NCI-H2107 treated with DMSO at 0.1 percent for 48 hours (cell line): ENCODE measurements around the gene P2RX7.
"Not testable (repeated sequence)": the region's sequence is repeated elsewhere in the genome, so short reads cannot be mapped to it uniquely, and the experiment has no call there.

Source experiments
- DNase-seq: peaks from one replicate; lab custom pipeline; 2025; ENCODE audit not compliant: unreplicated experiment; lab: John Stamatoyannopoulos, UW

P2RX7 gene

DNA sequence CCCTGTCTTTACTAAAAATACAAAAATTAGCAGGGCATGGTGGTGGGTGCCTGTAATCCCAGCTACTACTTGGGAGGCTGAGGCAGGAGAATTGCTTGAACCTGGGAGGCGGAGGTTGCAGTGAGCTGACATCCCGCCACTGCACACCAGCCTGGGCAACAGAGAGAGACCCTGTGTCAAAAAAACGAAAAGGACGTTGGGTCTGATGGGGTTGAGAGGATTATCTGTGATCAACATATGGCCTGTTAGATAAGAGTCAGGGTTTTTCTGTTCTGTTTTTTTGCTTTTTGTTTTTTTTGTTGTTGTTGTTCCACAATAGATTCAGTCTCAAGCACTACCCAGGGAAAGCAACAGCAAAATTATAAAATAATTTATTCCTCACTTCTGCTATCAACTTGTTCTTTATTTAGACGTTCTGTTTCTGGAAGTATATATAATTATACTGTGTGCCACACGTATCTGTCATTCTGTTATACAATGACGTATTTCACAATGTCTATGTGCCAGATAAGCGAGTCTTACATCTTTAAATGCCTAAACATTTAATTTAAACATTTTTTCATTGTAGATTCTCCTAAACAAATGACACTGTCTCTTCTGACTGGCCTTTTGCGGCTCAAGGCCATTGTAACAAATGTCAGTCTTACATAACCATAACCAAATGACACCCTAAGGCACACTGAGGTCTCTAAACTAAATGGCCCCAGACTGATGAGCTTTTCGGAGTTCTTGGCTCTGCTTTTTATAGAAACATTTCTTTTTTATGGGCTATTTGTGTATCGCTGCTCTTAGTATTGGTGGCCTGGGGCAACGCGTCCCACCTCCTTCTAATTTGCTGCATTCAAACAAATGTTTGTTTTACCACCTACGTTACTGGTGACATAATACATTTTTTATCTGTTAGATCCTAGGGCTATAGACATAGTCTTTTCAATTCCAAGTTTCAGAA lies 70.0 kb downstream of the P2RX7 start:
- DNase-seq, result no peak

DNA sequence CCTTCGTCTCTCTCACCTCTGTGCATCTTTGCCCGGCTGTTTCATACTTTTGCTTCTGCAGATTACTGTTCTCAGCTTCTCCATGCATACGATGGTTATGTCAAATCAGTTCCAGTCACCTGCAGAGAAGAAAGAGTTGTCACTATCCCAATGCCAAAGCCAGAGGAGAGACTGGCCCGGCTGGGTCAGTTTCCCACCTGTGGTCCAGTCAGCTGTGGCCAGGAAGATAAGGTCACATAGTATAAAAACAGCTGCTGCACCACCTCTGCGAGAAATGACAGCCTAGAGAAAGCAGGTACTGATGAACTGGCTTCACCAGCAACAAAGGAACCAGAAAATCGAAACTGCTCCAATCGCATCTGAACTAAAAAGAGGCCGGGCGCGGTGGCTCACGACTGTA lies 70.8 kb downstream of the P2RX7 start:
- no peak for DNase-seq

DNA sequence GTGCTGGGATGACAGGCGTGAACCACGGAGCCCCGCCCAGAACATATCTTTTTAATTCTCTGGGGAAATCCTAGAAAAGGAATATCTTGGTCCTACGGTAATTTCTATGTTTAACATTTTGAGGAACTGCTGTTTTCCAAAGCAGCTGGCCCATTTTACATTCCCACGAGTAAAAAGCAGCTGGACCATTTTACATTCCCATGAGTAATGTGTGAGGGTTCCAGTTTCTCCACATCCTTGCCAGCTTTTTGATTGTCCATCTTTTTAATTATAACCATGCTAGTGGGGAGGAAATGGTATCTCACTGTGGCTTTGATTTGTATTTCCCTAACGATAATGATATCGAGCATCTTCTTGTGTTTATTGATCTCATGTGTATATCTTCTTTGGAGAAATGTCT lies 72.8 kb downstream of the P2RX7 start:
- DNase-seq, result no peak

DNA sequence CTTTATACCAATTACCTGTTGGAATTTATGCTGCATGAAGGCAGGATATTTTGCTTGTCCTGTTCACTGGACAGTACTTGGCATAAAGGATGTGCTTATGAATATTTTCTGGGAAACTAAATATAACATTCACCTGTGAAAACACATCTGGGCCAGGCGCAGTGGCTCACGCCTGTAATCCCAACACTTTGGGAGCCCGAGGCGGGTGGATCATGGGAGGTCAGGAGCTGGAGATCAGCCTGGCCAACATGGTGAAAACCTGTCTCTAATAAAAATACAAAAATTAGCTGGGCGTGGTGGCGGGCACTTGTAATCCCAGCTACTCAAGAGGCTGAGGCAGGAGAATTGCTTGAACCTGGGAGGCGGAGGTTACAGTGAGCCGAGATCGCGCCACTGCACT lies 75.9 kb downstream of the P2RX7 start:
- not testable (repeated sequence) for DNase-seq

DNA sequence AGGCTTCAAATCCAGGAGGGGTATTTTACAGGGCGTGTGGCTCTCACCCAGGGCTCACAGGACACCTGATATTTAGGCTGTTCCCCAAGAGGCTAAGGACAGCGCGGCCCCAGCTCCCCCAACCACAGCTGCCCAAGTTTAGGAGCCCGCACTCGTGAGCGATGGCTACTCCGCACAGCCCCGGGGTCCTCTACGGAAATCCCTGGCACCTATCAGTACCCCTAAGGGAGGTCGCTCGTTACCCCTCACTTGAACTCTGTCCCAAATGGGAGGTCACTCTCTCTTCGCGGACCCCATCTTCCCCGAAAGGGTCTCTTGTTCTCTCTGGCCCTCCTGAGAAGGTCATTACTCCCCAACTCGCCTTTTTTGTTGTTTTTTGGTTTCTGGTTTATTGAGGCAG lies 76.5 kb downstream of the P2RX7 start:
- no peak for DNase-seq

DNA sequence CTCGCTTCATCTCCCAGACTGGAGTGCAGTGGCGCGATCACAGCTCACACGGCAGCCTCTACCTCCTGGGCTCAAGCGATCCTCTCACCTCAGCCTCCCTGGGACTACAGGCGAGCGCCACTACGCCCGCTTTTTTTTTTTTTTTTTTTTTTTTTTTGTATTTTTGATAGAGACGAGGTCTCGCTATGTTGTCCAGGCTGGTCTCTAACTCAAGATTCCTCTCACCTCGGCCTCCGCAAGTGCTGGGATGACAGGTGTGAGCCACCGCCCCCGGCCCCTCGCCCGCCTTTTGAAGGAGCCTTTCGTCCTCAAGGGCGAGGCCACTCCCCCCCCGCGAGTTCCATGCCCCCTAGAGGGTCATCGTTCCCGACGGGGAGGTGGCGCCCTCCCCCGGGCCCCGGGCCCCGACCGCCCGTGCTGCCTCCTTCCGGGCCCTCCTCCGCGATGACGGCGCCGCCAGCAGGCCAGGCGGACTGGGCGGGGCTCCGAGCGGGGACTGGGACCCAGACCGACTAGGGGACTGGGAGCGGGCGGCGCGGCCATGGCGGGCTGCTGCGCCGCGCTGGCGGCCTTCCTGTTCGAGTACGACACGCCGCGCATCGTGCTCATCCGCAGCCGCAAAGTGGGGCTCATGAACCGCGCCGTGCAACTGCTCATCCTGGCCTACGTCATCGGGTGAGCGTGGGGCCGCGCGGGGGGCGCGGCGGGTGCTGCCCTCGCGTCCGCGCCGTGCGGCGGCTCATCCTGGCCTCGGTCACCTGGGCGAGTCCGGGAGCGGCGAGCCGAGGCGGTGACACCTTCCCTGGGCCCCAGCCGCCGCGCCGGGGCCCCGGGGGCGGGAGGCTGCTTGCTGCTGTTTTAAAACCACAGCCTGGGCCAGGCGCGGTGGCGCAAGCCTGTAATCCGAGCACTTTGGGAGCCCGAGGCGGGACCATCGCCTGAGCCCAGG lies 77.2 kb downstream of the P2RX7 start, which contains the start of gene P2RX4:
P2RX4 (plus strand) TSS at position 506 of the 949 bp plus-strand sequence; CDS start at position 542, 36 bp downstream.
- peak; percentile 74 for DNase-seq

DNA sequence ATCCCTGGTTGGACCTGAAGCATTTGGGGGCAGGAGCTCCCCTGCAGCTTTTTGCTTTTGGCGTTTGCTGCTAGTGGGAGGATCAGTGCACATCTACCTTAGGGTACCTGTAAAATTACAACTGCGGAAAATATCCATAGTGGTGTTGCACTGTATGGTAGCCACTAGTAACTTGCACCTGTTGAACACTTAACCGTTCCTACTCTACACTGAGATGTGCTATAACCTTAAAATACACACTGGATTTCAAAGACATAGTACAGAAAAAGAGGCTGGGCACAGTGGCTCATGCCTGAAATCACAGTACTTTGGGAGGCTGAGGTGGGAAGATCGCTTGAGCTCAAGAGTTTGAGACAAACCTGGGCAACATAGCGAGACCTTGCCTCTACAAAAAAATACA lies 80.2 kb downstream of the P2RX7 start:
- DNase-seq, result no peak

DNA sequence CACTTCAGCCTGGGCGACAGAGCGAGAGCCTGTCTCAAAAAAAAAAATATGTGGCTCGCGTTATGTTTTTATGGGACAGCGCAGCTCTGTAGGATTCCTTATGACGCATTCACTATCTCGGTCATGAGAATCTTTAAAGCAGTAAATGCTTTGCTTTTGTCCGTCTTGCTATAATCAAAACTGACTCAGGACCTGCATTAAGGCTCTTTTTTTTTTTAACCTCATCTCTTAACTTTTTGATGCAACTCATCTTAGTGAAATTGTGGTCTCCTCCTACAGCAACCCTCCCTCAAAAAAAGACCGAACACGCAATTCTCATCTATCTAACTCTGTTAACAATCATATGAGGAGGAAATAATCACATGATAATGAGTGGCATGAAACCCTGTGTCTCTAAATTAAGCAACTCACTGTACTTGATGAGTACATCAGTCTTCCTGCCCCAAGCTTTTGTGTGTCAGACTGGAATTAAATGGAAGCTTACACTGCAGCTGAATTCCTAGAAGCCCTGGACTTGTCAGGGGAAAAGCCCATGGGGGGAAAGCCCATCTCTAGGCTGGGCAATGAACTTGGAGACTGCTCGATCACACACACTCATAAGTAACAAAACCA lies 81.6 kb downstream of the P2RX7 start:
- DNase-seq, result no peak

DNA sequence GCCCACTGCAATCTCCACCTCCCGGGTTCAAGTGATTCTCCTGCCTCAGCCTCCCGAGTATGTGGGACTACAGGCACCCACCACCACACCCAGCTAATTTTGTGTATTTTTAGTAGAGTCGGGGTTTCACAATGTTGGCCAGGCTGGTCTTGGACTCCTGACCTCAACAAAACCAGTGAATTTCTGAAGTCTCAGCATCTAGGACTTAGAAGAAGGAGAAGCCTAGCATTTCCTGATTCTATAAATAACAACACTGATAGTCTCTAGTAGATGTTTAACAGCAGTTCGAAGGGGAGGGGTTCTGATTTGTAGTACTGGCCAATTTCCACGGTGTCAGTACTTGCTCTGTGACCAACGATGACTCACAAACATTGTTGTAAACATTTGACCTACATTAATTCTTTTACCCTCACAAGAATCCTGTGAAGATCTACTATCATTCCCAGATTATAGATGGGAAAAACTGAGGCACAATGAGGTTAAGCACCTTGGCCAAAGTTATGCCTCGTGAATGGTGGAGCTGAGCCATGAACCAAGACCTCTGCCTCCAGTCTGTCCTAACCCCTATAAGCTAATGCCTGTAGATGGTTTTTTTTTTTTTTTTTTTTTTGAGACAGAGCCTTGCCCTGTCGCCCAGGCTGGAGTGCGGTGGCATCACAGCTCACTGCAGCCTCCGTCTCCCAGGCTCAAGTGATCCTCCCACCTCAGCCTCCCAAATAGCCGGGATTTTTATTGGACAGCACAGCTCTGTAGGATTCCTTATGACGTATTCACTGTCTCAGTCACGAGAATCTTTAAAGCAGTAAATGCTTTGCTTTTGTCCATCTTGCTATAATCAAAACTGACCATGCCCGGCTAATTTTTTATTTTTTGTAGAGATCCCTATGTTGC lies 82.4 kb downstream of the P2RX7 start:
- DNase-seq, result no peak

DNA sequence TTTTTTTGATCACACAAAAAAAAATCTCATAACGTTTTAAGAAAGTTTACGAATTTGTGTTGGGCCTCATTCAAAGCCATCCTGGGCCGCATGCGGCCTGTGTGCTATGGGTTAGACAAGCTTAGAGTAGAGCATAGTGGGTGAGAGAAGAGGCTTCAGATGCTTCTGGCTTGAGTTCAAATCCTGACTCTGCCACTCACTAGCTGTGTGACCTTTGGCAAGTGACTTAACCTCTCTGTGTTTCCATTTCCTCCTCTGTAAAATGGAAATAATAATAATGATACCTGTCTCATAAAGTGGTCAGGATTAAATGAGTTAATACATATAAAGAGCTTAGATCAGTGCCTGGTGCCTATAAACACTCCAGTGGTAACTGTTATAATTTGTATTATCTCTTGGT lies 83.4 kb downstream of the P2RX7 start:
- DNase-seq, result no peak

DNA sequence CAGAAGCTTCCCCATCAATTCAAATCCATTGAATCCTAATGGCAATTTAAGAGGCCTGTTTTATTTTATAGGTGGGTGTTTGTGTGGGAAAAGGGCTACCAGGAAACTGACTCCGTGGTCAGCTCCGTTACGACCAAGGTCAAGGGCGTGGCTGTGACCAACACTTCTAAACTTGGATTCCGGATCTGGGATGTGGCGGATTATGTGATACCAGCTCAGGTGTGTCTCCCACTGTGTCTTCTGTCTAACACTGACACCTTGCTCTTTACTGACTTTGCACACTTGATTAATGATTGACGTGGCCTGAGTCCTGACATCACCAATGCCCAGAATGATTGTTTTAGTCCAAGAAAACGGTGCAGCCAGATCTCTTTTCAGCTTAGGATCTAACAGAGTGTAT lies 84.4 kb downstream of the P2RX7 start:
- no peak for DNase-seq

DNA sequence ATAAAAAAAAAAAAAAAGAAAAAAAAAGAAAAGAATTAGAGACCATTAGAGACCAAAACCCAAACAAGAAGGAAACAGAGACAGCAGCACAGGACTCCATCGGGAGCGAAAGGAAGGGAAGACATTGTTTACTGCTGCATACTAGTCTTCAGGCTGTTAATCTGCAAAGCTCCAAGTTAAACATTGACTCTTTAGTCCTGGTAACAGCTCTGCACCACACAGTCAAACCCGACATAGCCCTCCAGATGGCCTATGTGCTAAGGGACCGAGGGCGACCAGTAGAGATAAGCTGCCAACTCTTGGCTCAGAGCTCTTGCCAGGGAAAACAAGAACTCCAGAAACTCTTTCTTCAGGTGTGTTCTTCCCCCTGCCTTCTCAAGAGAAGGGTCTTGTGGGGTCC lies 85.1 kb downstream of the P2RX7 start:
- no peak for DNase-seq

DNA sequence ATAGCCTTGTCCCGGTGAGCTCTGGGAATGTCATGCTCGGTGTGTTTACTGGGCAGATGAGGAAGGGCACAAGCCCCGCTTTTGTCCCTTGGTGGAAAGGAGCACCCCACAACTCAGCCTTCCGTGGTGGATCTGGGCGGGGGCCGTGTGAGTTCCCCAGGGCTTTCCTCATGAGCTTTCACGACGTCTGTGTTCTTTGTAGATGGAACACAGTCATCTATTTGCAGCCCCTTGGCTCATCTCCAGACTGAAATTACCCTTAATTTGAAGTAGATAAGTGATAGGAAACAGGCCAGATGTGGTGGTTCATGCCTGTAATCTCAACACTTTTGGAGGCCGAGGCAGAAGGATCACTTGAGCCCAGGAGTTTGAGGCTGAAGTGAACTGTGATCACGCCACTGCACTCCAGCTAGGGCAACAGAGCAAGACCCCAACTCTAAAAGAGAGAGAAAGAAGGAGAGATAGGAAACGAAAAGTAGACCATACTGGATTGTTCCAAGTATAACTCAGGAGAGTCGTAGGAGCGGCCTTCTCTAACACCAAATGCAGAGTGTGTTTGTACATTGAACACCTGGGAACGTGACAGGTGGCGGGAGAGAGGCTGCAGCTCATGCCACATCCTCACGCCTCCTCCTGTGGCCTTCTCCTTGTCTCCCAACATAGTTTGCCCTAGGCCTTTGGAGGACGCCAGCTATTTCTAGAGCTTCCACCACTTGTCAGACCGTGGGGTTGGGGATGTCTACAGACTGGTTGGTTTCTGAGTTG lies 86.1 kb downstream of the P2RX7 start:
- no peak for DNase-seq

DNA sequence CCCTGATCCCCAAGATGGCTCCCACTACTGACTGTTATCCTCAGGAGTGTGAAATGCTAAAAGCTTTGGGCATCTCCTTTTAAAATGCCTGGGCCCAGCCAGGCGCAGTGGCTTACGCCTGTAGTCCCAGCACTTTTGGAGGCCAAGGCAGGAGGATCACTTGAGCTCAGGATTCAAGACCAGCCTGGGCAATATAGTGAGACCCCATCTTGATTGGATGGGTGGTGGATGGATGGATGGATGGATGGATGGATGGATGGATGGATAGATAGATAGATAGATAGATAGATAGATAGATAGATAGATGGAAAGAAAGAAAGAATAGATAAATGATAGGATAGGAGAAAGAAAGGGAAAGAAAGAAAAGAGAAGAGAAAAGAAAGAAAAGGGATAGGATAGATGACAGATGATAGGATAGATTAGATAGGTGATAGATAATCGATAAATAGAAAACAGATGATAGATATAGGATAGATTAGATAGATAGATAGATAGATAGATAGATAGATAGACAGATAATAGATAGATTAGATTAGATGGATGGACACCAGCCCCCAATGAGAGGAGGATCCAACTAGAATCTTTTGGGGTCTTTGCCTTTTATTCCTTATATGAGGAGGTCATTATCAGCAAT lies 86.8 kb downstream of the P2RX7 start:
- DNase-seq, result no peak

DNA sequence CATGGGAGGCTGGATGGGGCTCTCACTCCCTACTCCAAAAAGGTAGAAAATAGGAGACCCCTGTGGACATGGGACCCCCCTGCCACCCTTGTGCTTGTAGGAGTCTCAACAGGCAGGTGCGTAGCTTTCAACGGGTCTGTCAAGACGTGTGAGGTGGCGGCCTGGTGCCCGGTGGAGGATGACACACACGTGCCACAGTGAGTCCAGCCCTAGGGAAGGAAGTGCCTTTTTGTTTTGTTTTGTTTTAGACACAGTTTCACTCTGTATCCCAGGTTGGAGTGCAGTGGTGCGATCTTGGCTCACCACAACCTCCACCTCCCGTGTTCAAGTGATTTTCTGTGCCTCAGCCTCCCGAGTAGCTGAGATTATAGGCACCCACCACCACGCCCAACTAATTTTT lies 90.2 kb downstream of the P2RX7 start:
- no peak for DNase-seq

DNA sequence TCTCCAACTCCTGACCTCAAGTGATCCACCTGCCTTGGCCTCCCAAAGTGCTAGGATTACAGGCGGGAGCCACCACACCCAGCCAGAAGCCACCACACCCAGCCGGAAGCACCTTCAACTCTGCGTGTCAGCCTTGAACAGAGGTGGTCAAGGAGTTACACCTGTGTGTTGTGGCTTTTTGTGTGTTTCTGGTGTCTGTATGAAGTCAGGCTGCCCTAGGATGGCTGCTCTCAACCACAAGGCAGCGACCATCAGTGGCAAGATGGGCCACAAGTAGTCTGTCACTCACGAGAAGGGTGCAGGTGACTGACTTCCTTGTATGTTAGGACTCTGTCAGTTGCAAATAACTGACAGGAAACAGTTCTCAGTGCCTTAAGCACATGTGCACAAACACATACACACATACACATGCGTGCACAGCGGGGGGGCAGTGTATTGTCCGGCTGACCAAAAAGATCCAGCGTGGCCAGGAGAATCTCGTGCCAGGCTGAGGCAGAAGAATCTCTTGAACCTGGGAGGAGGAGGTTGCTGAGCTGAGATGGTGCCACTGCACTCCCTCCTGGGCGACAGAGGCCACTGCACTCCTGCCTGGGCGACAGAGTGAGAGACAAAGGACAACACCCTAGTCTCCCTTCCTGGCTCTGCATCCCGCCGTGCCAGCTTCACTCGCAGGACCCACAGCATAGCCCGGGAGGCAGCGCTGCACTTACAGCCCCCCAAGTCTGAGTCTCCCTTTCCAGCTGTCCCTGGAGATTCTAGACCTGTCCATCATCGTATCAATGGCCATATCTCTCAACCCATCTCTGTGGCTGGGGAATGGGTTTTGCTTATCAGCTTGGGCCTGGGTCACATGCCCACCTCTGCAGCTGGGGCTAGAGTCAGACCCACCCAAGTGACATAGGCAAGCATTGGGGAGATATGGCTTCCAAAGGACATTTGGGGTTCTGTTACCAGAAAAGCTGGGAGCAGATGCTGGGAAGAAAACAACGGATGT lies 90.9 kb downstream of the P2RX7 start:
- DNase-seq, result no peak

DNA sequence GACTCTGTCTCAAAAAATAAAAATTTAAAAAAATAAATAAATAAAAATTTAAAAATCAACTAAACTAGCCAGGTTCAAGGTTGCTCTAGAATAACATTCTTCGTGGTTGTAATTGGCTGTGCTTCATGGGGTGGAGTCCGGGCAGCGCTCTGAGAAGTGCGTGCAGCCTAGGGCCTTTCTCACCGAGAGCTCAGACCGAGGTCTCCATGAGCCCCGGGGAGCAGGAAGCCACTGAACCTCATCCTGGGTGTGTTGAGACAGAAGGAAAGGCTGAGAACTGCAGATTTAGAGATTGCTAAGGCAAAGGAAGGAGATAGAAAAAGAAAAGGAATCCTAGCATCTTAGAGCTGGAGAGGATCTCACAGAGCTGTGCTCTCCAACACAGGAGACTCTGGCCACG lies 91.9 kb downstream of the P2RX7 start:
- DNase-seq, result no peak

DNA sequence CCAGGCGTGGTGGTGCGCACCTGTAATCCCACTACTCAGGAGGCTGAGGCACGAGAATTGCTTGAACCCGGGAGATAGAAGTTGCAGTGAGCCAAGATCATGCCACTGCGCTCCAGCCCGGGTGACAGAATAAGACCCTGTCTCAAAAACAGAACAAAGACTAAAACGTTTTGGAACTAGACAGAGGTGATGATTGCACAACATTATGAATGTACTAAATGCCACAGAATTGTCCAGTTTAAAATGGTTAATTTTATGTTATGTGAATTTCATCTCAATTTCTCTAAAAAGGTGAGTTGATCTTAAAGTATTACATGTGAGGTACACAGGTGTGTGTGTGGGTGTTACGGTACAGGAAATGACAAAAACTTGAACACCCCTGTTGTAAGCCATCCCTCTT lies 93.7 kb downstream of the P2RX7 start:
- DNase-seq, result no peak
